Measurements from ENCODE around the gene TTC7B.

DNA sequence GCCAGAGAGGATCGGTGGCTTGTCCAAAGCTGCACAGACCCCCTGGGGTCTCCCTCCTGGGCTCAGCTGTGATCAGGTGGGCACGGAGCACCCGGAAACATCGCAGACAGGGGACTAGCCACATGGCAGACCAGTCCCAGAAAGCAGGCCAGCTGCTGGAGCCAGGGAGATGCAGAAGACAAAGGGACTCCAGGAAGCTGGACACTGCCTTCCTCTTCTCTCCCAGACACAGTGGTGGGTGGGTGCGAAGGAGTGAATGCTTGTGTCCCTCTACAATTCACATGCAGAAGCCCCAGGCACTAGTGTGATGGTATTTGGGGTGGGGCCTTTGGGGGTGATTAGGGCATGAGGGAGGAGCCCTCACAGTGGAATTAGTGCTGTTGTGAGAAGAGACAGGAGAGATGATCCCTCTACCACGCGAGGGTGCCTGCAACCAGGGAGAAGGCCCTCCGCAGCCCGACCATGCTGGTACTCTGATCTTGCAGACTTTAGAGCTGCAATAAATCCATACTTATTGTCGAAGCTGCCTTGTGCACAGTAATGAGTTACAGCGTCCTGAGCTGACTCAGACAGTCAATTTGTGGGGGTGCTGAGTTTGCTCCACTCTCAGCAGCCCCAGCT is 324.2 kb downstream of the TTC7B start:
- no peak for TF ChIP-seq POLR2A (IDR thresholded peaks at IDR 0.05; ENCODE audit: low read depth, low read length)
- TF ChIP-seq MYC (IDR thresholded peaks at IDR 0.05; ENCODE audit: low read depth, low read length): no peak
- TF ChIP-seq, protein P1, sequence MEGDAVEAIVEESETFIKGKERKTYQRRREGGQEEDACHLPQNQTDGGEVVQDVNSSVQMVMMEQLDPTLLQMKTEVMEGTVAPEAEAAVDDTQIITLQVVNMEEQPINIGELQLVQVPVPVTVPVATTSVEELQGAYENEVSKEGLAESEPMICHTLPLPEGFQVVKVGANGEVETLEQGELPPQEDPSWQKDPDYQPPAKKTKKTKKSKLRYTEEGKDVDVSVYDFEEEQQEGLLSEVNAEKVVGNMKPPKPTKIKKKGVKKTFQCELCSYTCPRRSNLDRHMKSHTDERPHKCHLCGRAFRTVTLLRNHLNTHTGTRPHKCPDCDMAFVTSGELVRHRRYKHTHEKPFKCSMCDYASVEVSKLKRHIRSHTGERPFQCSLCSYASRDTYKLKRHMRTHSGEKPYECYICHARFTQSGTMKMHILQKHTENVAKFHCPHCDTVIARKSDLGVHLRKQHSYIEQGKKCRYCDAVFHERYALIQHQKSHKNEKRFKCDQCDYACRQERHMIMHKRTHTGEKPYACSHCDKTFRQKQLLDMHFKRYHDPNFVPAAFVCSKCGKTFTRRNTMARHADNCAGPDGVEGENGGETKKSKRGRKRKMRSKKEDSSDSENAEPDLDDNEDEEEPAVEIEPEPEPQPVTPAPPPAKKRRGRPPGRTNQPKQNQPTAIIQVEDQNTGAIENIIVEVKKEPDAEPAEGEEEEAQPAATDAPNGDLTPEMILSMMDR (IDR thresholded peaks at IDR 0.05; ENCODE audit: extremely low read depth in 1 of 2, insufficient read depth in 1 of 2, low read depth in 1 of 2, low read length in 2 of 2): no peak
- no peak for TF ChIP-seq FOS (IDR thresholded peaks at IDR 0.05; ENCODE audit: borderline replicate concordance, insufficient read depth, low read length)
- TF ChIP-seq EZH2 (IDR thresholded peaks at IDR 0.05; ENCODE audit: borderline replicate concordance, low read depth, low read length, severe bottlenecking): no peak
- no peak for TF ChIP-seq POLR2AphosphoS5 (IDR thresholded peaks at IDR 0.05; ENCODE audit: insufficient read depth, low read depth, low read length)

Measured in endothelial cell of umbilical vein (primary cell).